NCI-H526 treated with DMSO at 0.1 percent for 48 hours (cell line): ENCODE data around the gene CPNE7.
"Not testable (repeated sequence)": the region's sequence is repeated elsewhere in the genome, so short reads cannot be mapped to it uniquely, and the experiment has no call there.

Experiments
- DNase-seq: peaks from one replicate; lab custom pipeline; 2025; lab: John Stamatoyannopoulos, UW

The CPNE7 gene

GRCh38 chr16:89583895-89584644 is 8.5 kb downstream of the CPNE7 start:
- no peak for DNase-seq

GRCh38 chr16:89584768-89585549 is 9.4 kb downstream of the CPNE7 start:
- DNase-seq, result no peak

- DNase-seq, result no peak
Observed at GRCh38 chr16:89586218-89586617, 10.7 kb downstream of the CPNE7 start.

GRCh38 chr16:89586853-89587252 is 11.3 kb downstream of the CPNE7 start:
- no peak for DNase-seq

GRCh38 chr16:89587676-89588075 is 12.1 kb downstream of the CPNE7 start:
- DNase-seq, result not testable (repeated sequence)

DNA sequence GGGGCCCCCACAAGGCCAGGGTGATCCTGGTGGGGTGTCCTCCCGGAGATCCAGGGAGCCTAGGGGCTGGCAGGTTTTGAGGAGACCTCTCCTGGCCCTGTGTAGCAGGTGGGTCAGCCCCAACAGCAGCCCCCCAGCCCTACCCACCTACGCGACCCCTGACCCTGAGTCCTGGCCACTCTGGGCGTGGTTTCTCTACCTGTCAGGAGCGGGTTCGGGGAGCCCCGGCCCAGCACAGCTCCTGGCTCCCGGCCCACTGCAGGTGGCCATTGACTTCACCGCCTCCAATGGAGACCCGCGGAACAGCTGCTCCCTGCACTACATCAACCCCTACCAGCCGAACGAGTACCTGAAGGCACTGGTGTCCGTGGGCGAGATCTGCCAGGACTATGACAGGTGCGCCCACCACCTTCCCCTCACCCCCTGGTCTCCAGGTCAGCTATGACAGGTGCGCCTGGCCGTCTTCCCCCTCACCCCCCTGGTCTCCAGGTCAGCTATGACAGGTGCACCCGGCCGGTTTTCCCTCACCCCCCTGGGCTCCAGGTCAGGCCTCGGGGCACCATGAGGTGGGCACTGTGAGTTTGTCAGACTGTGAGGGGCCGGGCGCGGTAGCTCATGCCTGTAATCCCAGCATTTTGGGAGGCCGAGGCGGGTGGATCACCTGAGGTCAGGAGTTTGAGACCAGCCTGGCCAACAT is 13.0 kb downstream of the CPNE7 start:
- no peak for DNase-seq

- DNase-seq, result no peak
Observed at GRCh38 chr16:89589241-89589926, 13.8 kb downstream of the CPNE7 start.

- no peak for DNase-seq
Observed at GRCh38 chr16:89593841-89594240, 18.3 kb downstream of the CPNE7 start.

- DNase-seq, result no peak
Observed at GRCh38 chr16:89595330-89596060, 19.9 kb downstream of the CPNE7 start.

GRCh38 chr16:89596061-89596689 is 20.6 kb downstream of the CPNE7 start:
- no peak for DNase-seq

- no peak for DNase-seq
Observed at GRCh38 chr16:89596957-89597649, 21.5 kb downstream of the CPNE7 start.

DNA sequence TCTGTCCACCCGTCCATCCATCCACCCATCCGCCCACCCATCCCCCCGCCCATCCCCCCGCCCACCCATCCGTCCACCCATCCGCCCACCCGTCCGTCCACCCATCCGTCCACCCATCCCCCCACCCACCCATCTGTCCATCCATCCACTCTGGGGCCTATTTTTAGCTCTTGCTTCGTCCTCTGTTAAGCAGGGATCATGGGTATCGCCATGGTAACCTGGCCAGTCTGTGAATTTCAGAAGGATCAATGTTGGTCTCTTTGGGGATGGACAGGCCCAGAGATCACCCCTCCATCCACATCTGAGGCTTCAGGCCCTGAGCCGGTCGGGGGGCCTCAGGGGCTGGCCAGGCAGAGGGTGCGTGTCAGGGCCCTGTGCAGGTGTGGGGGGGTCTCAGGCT is 22.6 kb downstream of the CPNE7 start:
- no peak for DNase-seq

DNA sequence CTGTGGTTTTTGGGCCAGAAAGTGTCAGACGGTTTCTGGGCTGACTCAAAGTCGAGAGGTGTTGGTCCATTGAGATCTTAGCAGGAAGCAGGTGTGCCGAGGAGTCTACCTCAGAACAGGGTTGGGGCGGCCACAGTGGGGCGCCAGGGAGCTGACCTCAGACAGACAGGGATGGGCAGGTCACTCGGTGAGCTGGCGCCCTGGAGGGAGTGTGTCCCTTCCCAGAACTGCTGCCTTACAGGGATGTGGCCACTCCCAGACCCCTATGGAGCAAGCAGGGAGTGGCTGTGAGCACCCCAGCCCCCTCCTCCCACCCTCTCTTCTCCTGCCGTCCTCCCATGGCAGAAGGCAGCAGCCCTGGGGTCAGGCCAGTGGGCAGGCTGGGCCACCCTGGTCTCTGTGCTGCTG is 23.9 kb downstream of the CPNE7 start:
- no peak for DNase-seq

DNA sequence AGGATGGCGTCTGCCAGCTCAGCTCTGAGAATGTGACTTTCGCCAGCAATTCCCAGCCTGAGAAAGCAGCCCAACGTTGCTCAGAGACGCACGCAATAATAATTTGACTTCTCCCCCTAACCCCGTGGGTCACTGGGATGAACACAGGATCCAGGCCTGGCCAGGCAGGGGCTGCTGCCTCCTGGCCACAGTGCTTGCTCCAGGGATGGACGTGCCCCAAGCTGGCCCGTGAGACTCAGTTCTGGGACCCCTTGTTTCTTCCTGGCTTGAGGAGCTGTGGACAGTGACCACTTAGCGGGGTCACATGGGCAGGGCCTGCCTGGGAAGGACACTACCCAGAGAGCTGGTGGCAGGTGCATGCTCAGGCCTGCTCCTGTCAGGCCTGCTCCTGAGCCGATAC is 24.3 kb downstream of the CPNE7 start:
- DNase-seq, result no peak

DNA sequence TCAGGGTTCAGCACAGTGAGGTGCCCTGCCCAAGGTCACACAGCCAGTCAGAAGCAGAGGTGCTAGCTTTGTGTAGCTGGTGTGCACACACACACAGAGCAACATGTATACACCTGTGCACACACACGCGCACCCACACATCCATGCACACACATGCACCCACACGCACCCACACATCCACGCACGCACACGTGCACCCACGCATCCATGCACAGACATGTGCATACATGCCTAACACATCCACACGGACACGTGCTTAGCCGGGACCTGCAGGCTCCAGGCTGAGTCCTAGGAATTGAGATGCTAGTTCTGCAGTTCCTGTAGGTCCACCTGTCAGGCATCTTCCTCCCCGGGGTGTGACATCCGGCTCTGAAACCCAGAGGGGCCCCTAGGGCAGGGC is 24.9 kb downstream of the CPNE7 start:
- no peak for DNase-seq

DNA sequence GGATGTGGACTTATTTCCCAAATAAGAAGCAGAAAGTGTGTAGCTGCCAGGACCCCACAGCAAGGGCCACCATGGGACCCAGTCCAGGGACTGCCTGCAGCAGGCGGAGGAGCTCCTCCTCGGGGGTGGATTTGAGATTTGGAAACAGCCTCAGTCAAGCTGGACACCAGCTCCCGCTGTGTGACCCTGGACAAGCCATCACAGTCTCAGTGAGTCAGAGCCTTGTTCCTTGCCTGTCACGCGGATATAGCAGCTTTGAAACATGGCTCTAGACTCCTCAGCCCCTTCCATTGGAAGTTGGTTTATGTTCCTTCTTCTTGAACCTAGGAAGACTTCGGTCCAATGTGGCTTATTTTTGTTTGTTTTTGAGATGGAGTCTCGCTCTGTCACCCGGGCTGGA is 25.4 kb downstream of the CPNE7 start:
- DNase-seq, result no peak

GRCh38 chr16:89601906-89602272 is 26.3 kb downstream of the CPNE7 start:
- DNase-seq, result no peak

- no peak for DNase-seq
Observed at GRCh38 chr16:89602273-89602951, 26.9 kb downstream of the CPNE7 start.

DNA sequence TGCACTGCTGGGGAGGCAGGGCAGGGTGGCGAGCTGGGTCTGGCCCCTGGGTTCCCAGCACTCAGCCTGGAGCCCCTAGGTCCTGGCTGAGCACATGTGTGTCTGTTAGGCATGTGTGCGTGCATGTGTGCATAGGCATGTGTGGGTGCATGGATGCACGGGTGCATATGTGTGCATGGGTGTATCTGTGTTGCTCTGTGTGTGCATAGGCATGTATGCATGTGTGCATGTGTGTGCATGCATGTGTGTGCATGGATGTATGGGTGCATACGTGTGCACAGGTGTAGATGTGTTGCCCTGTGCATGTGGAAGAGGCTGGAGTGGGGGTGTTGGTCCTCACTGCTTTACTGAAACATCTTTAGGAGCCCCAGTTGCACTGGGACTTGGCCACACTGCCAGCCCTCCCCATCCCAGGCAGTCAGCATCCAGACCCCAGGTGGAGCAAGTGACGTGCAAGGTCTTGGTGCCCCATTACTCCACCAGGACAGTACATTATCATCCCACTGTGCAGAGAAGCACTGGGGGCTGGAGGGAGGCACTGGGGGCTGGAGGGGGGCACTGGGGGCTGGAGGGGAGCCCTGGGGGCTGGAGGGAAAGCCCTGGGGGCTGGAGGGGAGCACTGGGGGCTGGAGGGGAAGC is 27.5 kb downstream of the CPNE7 start:
- DNase-seq, result no peak
